Activated CD4-positive, alpha-beta T cell treated with anti-CD3 and anti-CD28 coated beads for 48 hours (primary cell): ENCODE results near the gene SEC23A.

ENCODE experiments used
- DNase-seq: peaks from one replicate; pipeline ENCODE4 v3.0.0-alpha.2; 2020

SEC23A gene

DNA sequence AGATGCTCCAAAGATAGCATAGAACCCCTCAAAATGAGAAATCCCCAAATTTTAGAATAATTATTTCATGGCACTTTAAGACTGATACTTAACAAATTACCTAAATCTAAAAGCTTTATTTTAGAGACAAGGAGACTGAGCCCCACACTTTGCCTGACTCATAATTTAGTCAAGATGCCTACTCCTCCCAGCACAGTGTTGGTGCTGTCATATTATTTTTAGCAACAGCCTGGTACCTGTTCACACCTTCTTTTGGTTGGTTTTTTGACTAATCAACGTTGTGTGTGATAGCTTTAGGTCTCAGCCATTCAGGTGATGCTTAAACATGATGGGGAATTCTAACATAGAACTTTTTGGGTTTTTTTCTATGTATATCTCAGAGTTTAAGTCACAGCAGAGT lies 120.2 kb downstream of the SEC23A start:
- no peak for DNase-seq

DNA sequence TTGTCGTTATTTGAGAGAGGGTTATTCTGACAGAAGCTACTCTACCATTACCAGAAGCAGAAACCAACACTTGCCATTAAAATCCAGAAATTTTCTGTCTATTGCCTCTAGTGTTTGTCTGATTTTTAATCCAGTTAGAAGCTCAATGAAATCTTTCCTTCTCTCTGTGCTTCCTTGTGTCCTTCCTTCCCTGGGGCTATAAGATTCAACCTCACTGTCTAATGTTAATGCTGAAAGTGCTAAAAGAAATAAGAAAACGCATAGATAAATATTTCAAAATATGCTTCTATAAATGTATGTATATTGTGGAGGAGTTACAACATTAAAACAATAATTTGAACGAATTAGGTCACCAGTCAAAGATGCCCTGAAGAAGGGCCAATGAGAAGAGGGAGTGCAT lies 120.8 kb downstream of the SEC23A start:
- DNase-seq, result no peak
